Measurements from ENCODE around the gene TUBA1C.

DNA sequence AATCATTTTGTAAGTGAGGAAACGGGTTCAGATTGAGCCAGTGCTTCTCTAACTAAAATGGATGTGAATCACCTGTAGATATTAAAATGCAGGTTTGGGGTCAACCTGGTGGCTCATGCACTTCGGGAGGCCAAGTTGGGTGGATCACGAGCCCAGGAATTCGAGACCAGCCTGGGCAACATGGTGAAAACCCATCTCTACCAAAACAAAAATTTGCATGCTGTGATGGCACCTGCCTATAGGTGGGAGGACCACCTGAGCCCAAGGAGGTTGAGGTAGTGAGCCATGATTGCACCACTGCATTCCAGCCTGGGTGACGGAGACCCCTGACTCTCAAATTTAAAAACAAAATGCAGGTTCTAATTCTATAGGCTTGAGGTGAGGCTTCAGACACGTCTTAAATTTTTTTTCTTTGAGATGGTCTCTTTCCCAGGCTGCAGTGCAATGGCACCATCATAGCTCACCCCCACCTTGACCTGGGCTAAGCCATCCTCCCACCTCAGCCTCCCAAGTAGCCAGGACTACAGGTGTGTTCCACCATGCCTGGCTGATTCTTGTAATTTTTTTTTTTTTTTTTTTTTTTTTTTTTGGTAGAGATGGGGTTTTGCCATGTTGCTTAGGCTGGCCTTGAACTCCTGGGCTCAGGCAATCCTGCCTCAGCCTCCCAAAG lies 9.0 kb downstream of the TUBA1C start:
- TF ChIP-seq, protein P1, sequence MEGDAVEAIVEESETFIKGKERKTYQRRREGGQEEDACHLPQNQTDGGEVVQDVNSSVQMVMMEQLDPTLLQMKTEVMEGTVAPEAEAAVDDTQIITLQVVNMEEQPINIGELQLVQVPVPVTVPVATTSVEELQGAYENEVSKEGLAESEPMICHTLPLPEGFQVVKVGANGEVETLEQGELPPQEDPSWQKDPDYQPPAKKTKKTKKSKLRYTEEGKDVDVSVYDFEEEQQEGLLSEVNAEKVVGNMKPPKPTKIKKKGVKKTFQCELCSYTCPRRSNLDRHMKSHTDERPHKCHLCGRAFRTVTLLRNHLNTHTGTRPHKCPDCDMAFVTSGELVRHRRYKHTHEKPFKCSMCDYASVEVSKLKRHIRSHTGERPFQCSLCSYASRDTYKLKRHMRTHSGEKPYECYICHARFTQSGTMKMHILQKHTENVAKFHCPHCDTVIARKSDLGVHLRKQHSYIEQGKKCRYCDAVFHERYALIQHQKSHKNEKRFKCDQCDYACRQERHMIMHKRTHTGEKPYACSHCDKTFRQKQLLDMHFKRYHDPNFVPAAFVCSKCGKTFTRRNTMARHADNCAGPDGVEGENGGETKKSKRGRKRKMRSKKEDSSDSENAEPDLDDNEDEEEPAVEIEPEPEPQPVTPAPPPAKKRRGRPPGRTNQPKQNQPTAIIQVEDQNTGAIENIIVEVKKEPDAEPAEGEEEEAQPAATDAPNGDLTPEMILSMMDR (IDR thresholded peaks at IDR 0.05; ENCODE audit: low read depth, low read length, poor library complexity, severe bottlenecking), result no peak
- TF ChIP-seq EZH2phosphoT487 (IDR thresholded peaks at IDR 0.05; ENCODE audit: borderline replicate concordance, low read length), result no peak
